Measurements from ENCODE around the gene CEMP1.
"Not testable (repeated sequence)": the region's sequence is repeated elsewhere in the genome, so short reads cannot be mapped to it uniquely, and the experiment has no call there.

DNA sequence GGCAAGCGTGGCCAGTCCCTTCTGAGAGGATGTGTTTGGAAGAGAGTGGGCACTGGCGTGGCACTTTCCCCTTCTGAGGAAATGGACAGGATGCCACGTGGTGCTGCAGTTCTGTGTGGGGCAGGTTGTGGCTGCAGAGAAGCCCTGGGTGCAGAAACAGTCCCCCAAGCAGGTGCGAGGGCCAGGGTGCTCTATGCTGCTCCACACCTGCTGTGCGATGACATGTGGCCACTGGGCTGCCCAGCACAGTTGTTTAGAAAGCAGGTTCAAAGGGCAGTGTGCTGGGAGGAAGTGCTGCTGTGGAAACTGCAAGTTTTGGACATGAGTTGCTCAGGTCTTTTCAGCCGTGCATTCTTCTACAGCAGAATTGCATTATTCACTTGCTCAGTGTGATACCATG lies 10.2 kb upstream of the CEMP1 start:
- TF ChIP-seq CTCF (conservative IDR thresholded peaks at IDR 0.05); EZH2 (IDR thresholded peaks at IDR 0.05; ENCODE audit: low read depth): not testable (repeated sequence)
